ENCODE data around the gene TPPP. TPM values are rescaled to one million over a fixed set of nuclear protein-coding genes. Genes with fewer than 3 reads are reported as not detected.
A peak's percentile ranks its signal among the peaks of the same experiment; 100 is the strongest.

The TPPP gene
- total RNA-seq, 1 experiment from 2014 or later: not detected

DNA sequence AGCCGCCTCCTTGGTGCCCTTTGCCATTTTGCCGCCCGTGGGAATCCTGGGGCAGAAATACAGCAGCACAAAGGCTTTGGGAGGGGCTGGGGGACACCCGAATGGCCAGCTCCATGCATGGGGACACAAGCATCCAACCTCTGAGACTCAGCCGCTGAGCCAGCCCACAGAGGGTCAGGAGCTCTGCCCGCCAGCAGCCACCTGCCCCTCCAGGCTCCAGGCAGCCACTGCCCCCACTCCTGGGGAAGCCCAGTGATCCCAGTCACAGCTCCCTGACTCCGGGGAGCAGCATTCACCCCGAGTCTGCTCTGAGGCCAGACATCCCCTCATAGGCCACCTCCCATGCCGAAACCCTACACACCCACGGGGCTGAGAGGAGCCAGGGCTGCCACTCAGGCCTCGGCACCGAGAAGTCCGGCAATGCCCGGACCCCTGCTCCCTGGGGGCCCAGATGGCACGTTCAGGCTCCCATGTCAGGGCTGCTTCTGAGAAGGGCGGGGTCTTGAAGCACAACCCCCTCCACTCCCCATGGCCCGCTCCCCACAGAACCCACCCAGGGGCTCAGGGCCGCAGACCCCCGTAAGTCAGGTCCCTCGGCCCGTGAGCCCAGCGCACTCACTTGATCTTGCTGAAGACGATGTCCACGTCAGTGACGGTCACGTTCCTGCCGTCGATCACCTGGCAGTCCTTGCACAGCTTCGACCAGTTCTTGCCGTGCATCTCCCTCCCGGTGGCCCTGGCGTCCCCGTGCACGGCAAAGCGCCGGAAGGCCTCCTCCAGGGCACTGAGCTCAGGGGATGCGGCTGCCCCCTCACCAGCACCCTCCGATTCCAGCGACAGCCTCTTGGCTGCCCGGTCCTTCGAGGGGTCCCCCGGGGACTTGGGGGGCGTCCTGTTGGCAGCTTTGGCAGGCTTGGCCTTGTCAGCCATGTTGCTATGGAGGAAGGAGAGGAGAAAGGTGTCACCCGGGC, 15.7 kb downstream of the TPPP start:
- DNase-seq (ENCODE audit: low read depth): no peak

DNA sequence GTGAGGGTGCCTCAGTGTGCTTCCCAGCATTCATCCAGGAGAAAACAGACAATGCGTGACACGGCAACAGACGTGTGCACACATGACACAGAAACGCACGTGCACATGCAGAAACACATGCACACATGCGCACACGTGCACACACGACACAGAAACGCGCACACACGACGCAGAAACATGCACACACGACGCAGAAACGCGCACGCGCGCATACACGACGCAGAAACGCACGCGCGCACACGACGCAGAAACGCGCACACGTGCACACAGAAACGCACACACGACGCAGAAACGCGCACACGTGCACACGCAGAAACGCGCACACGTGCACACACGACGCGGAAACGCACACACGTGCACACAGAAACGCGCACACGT, 16.5 kb downstream of the TPPP start:
- no peak for DNase-seq (ENCODE audit: low read depth)

- DNase-seq (ENCODE audit: low read depth): no peak
Observed at GRCh38 chr5:675871-676698, 17.1 kb downstream of the TPPP start.

- no peak for DNase-seq (ENCODE audit: low read depth)
Observed at GRCh38 chr5:675111-675870, 17.9 kb downstream of the TPPP start.

- no peak for DNase-seq (ENCODE audit: low read depth)
Observed at GRCh38 chr5:674630-675011, 18.5 kb downstream of the TPPP start.

- DNase-seq (ENCODE audit: low read depth): no peak
Observed at GRCh38 chr5:673831-674629, 19.1 kb downstream of the TPPP start.

DNA sequence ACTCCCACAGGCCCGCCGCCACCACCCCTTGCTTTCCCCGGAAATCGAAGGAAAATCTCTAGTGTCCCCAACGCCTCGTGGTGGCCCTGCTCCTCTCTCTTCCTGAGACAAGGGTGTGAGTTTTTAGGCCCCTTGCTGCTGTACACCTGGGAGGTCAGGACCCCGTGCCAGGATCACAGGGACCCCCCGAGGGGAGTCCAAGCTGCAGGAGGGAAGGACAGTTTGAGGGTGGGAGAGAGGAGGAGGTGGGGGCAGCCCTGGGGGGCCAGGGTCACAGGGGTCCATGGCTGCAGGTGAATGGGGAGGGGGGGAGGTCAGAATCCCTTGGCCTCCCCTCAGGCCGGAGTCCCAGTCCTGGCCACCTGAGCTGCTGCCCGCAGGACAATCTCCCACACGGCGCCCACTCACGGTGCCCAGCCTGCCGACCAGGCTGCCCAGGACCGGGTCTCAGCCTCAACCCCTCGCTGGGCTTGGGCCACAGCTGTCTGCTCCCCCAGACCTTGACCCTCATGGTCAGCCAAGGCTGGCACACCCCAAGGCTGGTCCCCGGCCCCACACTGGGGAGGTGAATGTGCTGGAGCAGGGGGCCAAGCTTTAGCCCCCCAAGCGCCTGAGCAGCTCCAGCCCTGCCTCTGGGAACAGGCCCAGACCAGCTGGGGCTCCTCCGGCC, 19.9 kb downstream of the TPPP start:
- no peak for DNase-seq (ENCODE audit: low read depth)

DNA sequence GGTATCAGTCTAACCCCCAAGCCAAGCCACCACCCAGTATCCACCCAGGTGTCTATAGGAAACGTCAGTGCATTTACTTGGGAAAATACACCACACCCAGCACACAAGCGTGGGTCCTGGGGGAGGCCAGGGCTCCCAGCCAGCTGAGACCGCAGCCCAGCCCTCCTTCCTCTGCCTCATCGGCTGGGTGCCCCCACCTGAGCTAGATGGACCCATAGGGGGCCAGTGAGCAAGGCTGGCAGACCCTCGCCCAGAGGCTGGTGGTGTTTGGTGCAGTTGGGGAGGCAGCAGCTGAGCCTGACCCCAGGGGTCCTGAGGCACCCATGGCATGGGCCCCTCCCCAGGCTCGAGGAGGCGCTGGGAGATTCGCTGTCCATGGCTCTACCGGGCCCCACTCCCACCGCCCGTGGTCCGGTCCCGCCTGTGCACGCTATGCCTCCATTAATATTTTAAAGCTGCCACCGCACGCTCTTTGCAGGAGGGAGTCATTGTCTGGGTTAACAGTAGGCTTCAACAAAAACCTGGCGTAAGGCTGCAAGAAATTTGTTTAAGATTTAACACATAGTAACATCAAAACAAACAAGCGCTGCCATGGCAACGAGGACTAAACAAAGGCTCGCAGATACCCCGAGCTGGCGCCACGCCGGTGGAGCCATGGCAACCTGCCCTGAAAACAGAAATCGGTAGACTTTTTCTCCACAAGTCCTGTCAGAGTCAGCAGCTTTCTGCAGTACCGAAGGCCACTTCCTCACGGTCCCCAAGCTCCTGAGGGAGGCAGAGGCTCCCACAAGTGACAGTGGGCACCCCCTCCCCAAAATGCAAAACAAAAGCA, 20.6 kb downstream of the TPPP start:
- DNase-seq (ENCODE audit: low read depth): peak; percentile 89

- peak; percentile 44 for DNase-seq (ENCODE audit: low read depth)
Observed at GRCh38 chr5:671459-672328, 21.5 kb downstream of the TPPP start.

DNA sequence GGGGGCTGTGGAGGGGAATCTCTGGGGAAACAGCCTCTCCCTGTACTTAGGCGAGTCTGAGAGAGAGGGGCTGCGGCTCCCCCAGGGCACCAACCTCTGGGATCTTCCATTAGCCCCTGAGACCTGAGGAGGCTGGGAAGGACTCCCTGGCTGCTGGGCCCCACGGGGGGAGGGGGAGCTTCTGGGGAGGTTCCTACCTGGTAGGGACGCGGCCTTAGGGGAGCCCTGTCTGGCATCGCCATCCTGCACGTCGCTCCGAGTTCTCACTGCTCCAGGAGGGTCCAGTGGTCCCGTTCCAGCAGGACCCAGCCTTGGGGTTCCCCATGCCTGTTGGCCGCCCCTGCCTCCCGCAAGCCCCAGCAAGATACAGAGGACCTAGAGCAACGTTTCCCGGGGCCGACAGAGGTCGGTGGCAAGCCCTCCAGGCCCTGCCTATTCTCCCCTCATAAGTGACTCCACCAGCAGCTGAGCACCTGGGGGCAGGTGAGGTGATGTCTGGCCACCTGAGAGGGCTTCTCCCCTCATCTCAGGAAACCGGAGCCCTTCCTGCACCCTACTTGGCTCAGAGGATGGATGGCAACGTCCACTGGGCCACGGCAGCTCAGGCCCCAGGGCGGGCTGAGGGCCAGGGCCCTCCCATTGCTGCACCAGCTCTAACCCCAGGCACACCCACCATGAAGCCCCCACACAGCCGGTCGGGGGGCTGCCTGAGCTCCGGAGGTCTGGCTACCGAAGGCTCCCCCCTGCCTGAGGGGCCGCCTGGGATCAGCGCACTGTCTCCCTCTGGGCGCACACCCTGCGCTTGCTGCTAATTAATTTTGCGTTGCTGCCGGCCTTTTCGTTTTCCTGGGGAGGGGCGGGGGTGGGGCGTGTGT, 22.5 kb downstream of the TPPP start:
- DNase-seq (ENCODE audit: low read depth): no peak

DNA sequence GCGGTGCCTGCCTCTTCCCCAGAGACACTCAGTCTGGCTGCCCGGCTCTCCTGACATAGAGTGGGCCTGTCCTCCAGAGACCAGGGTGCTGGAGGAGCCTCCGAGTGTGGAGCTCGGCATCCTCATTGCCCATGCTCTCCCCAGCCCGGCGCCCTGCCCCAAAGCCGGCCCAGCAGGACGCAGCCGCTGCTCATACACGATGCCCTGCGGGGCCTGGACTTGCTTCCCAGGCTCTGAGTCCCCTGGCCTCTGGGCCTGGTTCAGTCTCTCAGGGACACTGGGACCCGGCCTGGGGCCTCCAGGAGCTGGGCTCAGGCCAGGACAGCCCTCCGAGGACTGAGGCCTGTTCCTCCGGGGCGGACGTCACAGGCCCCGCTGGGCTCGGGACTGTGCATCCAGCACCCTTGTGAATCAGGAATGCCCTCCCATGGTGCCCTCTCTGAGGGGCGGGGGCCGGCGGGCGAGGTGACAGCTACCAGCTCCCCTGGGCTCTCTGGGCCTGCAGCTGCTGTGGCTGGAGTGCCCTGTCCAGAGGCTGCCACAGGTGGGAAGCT, 23.2 kb downstream of the TPPP start:
- DNase-seq (ENCODE audit: low read depth): no peak

- DNase-seq (ENCODE audit: low read depth): peak; percentile 30
Observed at GRCh38 chr5:669111-669841, 23.9 kb downstream of the TPPP start.

DNA sequence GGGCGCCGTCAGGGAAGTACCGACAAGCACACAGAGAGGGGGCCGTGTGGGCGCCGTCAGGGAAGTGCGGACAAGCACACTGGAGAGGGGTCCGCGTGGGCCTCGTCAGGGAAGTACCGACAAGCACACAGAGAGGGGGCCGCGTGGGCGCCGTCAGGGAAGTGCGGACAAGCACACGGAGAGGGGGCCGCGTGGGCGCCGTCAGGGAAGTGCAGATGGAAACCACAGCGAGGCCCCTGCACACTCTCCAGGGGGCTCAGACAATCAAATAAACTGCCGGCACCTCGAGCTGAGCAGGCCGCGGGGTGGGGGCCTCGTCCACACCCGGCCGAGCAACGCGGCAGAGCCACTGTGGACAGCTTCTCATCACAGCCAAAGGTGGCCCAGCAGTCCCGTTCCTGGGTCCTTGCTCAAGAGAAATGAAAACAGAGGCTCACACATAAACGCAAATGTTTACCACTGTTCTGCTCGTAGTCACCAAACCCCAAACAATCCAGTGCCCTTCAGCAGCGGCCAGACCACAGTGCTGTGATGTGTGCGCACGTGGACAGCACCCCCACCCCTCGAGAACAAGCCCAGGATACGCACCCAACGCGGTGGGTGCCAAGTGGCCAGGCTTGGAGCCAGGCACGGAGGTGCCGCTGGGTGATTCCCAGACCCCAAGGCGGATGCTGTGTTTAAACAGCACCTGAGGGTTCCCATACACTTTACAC, 24.7 kb downstream of the TPPP start:
- no peak for DNase-seq (ENCODE audit: low read depth)

DNA sequence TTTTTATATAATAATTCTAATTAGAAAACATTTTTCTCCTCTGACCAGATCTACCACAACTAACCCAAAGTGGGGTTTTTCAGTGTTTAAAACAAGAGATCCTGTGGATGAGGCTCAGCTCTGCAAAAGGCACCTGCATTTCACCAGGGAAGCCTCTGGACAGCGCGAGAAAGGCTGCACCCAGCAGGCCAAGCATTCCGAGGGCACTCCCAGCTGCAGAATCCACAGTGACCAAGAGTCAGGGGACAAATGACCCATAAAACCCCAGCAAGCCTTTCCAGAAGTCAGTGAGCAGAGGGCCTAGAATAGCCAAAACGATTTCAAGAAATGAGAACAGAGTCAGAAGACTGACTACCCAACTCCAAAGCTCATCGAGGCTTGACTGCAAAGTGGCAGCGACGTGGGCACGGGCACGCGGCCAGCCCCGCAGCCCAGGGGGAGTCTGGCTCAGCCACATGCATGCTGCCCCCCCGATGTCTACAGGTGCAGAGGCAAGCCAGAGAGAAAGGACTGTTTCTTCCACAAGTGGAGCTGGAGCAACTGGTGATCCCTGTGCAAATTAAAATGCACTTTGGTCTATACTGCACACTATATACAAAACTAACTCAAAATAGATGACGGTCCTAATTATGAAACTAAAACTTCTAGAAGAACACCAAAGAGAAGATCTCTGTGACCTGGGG, 26.2 kb downstream of the TPPP start:
- no peak for DNase-seq (ENCODE audit: low read depth)
